ENCODE data around the gene LACTB.

LACTB gene

GRCh38 chr15:63112871-63113270 is 8.8 kb upstream of the LACTB start:
- H3K9me3 Mint-ChIP-seq, result no peaks in the 10 kb centered on the region
- no peak for ATAC-seq (replicated peaks; ENCODE audit: extremely low read depth, poor library complexity, severe bottlenecking)
- peaks cover 13% of the 10 kb centered on the region for H3K27me3 Mint-ChIP-seq
- no peak overlapping the region for H3K4me3 Mint-ChIP-seq
- H3K36me3 Mint-ChIP-seq (ENCODE audit: insufficient read depth), result no peaks in the 10 kb centered on the region
- H3K27ac Mint-ChIP-seq (ENCODE audit: low read depth), result no peak overlapping the region
- H3K4me1 Mint-ChIP-seq, result no peaks in the 10 kb centered on the region
- DNase-seq (ENCODE audit: low spot score in 2 of 2), result no peak

GRCh38 chr15:63114465-63114864 is 7.2 kb upstream of the LACTB start:
- DNase-seq (ENCODE audit: low spot score in 2 of 2) (no peak), ATAC-seq (replicated peaks; ENCODE audit: extremely low read depth, poor library complexity, severe bottlenecking) (no peak)
- Mint-ChIP-seq H3K4me3 (no peak overlapping the region), H3K27ac (ENCODE audit: low read depth) (no peak overlapping the region), H3K4me1 (no peaks in the 10 kb centered on the region), H3K9me3 (no peaks in the 10 kb centered on the region), H3K27me3 (peaks cover under 1% of the 10 kb centered on the region), H3K36me3 (ENCODE audit: insufficient read depth) (no peaks in the 10 kb centered on the region)

GRCh38 chr15:63118854-63119253 is 2.8 kb upstream of the LACTB start:
- ATAC-seq (replicated peaks; ENCODE audit: extremely low read depth, poor library complexity, severe bottlenecking) (no peak), DNase-seq (ENCODE audit: low spot score in 2 of 2) (no peak)
- Mint-ChIP-seq H3K4me1 (peaks cover 22% of the 10 kb centered on the region), H3K4me3 (no peak overlapping the region), H3K27ac (ENCODE audit: low read depth) (no peak overlapping the region), H3K9me3 (peaks cover 10% of the 10 kb centered on the region), H3K27me3 (no peaks in the 10 kb centered on the region), H3K36me3 (ENCODE audit: insufficient read depth) (no peaks in the 10 kb centered on the region)

DNA sequence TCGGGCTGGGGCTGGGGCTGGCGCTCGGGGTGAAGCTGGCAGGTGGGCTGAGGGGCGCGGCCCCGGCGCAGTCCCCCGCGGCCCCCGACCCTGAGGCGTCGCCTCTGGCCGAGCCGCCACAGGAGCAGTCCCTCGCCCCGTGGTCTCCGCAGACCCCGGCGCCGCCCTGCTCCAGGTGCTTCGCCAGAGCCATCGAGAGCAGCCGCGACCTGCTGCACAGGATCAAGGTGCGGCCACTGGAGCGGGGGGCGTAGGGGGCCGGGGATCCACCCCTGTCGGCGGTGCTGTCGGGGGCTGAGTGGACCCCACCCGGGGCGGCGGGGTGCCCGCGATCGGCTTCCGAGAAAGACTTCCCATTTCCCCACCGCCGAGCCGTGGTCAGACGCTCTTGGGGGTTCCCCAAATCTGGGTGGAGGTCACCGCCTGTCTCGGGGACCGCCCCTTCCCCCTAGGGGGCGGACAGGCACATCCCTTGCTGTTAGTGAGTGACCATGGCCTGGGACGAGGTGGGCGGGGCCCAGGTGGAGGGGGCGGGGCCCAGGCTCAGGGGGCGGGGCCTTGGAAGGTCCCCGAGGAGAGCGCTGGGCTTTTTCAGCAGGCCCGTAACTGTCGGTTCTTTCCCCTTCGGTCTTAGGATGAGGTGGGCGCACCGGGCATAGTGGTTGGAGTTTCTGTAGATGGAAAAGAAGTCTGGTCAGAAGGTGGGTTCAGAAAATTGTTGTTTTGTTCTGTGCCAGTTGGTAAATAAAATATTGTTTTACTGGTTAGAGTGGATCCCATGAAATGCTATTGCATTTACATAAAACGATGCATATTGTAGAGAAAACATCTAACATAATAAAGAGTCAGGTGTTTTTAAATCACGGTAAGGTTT is 578 bp downstream of the LACTB start:
- Mint-ChIP-seq H3K27me3 (no peaks in the 10 kb centered on the region), H3K4me1 (peaks cover 22% of the 10 kb centered on the region), H3K36me3 (ENCODE audit: insufficient read depth) (peaks cover 11% of the 10 kb centered on the region), H3K27ac (ENCODE audit: low read depth) (no peak overlapping the region), H3K4me3 (peak overlapping the region; percentile 80), H3K9me3 (peaks cover 10% of the 10 kb centered on the region)
- DNase-seq (ENCODE audit: low spot score in 2 of 2) (peak; percentile 58 to 66), ATAC-seq (replicated peaks; ENCODE audit: extremely low read depth, poor library complexity, severe bottlenecking) (peak; percentile 84)

DNA sequence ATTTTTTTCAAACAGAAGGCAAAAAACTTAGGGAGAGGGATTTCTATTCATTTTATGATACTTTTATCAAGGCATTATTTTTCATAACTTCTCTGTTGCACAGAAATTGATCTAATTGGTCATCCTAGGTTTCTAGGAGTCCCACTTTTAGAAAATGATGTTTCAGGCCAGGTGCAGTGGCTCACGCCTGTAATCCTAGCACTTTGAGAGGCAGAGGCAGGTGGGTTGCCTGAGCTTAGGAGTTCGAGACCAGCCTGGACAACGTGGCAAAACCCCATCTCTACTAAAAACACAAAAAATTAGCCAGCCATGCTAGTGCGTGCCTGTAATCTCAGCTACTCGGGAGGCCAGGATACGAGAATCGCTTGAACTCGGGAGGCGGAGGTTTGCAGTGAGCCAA is 2.8 kb downstream of the LACTB start:
- no peak overlapping the region for H3K4me3 Mint-ChIP-seq
- H3K27me3 Mint-ChIP-seq, result no peaks in the 10 kb centered on the region
- peaks cover 16% of the 10 kb centered on the region for H3K36me3 Mint-ChIP-seq (ENCODE audit: insufficient read depth)
- no peak for ATAC-seq (replicated peaks; ENCODE audit: extremely low read depth, poor library complexity, severe bottlenecking)
- H3K9me3 Mint-ChIP-seq, result peaks cover 10% of the 10 kb centered on the region
- peaks cover 22% of the 10 kb centered on the region for H3K4me1 Mint-ChIP-seq
- no peak for DNase-seq (ENCODE audit: low spot score in 2 of 2)
- H3K27ac Mint-ChIP-seq (ENCODE audit: low read depth), result no peak overlapping the region

GRCh38 chr15:63126726-63127125 is 5.1 kb downstream of the LACTB start:
- ATAC-seq (replicated peaks; ENCODE audit: extremely low read depth, poor library complexity, severe bottlenecking), result no peak
- DNase-seq (ENCODE audit: low spot score in 2 of 2), result no peak
- H3K4me3 Mint-ChIP-seq, result no peak overlapping the region
- no peaks in the 10 kb centered on the region for H3K9me3 Mint-ChIP-seq
- H3K27me3 Mint-ChIP-seq, result no peaks in the 10 kb centered on the region
- H3K27ac Mint-ChIP-seq (ENCODE audit: low read depth), result no peak overlapping the region
- peaks cover 13% of the 10 kb centered on the region for H3K4me1 Mint-ChIP-seq
- H3K36me3 Mint-ChIP-seq (ENCODE audit: insufficient read depth), result peaks cover 16% of the 10 kb centered on the region

DNA sequence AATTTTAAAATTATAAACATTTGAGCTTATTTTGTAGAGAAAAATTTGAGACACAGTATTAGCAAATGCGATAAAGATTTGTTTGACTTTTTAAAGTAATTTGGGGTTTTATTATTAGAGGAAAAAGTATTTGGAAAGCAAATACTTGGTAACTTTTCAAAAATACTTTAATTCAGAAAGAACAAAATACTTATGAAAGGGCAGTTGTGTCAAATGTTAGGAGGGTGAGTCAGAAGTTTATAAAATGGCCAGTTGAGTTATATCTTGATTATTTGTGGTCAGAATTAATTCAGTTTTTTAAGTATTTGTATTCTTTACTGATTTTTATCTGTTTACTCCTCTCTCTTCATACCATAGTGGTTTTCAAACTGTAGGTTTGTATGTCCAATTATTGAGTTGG is 12.1 kb downstream of the LACTB start:
- no peaks in the 10 kb centered on the region for H3K4me1 Mint-ChIP-seq
- no peak overlapping the region for H3K4me3 Mint-ChIP-seq
- DNase-seq (ENCODE audit: low spot score in 2 of 2), result no peak
- H3K36me3 Mint-ChIP-seq (ENCODE audit: insufficient read depth), result no peaks in the 10 kb centered on the region
- H3K9me3 Mint-ChIP-seq, result no peaks in the 10 kb centered on the region
- H3K27me3 Mint-ChIP-seq, result no peaks in the 10 kb centered on the region
- ATAC-seq (replicated peaks; ENCODE audit: extremely low read depth, poor library complexity, severe bottlenecking), result no peak
- H3K27ac Mint-ChIP-seq (ENCODE audit: low read depth), result no peak overlapping the region

DNA sequence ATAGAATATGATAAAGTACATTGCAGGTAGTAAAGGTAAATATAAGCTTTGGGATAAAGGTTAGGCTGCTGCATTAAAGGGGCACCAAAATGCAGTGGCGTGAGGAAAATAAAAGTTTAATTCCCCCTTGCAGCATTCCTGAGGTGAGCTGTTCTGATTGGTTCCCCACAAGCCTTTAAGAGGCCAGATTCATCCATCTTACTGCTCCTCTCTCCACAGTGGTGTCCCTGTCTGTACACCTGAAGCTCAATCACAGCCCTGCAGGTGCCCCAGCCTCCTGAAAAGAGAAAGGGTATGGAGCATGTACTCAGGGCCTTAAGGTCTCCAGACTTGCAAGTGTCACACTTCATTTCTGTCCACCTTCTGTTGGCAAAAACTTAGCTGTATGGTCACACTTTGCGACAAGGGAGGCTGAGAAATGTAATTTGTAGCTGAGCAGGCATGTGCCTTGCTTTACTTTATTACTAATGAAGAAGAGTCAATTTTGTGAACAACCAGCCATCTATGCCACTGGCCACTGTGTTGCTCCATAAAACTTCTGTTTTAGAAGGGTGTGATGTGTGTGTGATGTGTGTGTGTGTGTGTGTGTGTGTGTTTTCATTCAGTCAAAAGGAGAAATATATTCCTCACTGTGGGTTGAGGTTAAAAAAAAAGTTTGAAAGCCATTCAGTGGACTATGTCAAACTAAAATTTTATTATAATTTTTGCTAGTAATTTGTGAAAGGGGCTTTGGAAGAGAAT is 12.8 kb downstream of the LACTB start:
- Mint-ChIP-seq H3K27me3 (no peaks in the 10 kb centered on the region), H3K36me3 (ENCODE audit: insufficient read depth) (peaks cover 1% of the 10 kb centered on the region), H3K27ac (ENCODE audit: low read depth) (no peak overlapping the region), H3K9me3 (no peaks in the 10 kb centered on the region), H3K4me3 (no peak overlapping the region), H3K4me1 (no peaks in the 10 kb centered on the region)
- DNase-seq (ENCODE audit: low spot score in 2 of 2) (no peak), ATAC-seq (replicated peaks; ENCODE audit: extremely low read depth, poor library complexity, severe bottlenecking) (no peak)

- Mint-ChIP-seq H3K9me3 (no peaks in the 10 kb centered on the region), H3K27ac (ENCODE audit: low read depth) (no peak overlapping the region), H3K4me1 (no peaks in the 10 kb centered on the region), H3K27me3 (no peaks in the 10 kb centered on the region), H3K36me3 (ENCODE audit: insufficient read depth) (peaks cover 1% of the 10 kb centered on the region), H3K4me3 (no peak overlapping the region)
- DNase-seq (ENCODE audit: low spot score in 2 of 2) (no peak), ATAC-seq (replicated peaks; ENCODE audit: extremely low read depth, poor library complexity, severe bottlenecking) (no peak)
These were observed 13.6 kb downstream of the LACTB start for GRCh38 chr15:63135281-63135680.

DNA sequence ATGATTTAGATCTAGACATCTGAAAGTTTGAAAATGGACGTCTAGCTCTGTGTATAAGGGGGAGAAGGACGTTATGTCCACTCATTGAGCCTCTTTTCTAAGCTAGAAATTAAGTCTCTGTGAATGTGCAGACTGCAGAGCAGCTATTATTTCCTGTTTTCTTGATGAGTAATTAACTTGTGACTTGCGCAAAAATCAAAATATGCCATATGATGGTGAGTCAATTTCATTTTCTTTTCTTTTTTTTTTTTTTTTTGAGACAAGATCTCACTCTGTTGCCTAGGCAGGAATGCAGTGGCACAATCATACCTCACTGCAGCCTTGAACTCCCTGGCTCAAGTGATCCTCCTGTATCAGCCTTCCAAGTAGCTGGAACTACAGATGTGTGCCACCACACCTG is 14.1 kb downstream of the LACTB start:
- no peak overlapping the region for H3K4me3 Mint-ChIP-seq
- peaks cover 1% of the 10 kb centered on the region for H3K36me3 Mint-ChIP-seq (ENCODE audit: insufficient read depth)
- H3K27ac Mint-ChIP-seq (ENCODE audit: low read depth), result no peak overlapping the region
- DNase-seq (ENCODE audit: low spot score in 2 of 2) (no peak), ATAC-seq (replicated peaks; ENCODE audit: extremely low read depth, poor library complexity, severe bottlenecking) (no peak)
- H3K9me3 Mint-ChIP-seq, result no peaks in the 10 kb centered on the region
- H3K4me1 Mint-ChIP-seq, result no peaks in the 10 kb centered on the region
- no peaks in the 10 kb centered on the region for H3K27me3 Mint-ChIP-seq

DNA sequence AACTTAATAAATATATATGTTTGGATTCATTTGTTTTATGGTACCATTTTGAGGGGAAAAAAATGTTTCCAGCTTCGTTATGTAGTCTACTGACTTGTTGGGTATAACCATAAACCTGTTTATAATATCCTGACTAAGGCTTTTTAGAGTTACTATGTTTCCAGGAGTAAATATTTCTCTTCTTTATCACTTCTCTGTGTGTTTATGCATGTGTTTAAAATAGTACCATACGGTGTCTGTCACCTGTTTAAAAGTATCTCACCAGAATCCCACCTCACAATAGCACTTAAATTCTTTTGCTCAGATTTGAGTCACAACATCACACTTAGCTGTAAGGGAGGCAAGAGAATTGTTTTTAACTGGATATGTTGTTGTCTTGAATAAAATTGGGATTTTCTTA is 15.1 kb downstream of the LACTB start:
- no peaks in the 10 kb centered on the region for H3K27me3 Mint-ChIP-seq
- no peaks in the 10 kb centered on the region for H3K4me1 Mint-ChIP-seq
- no peak for ATAC-seq (replicated peaks; ENCODE audit: extremely low read depth, poor library complexity, severe bottlenecking)
- no peak overlapping the region for H3K27ac Mint-ChIP-seq (ENCODE audit: low read depth)
- H3K9me3 Mint-ChIP-seq, result no peaks in the 10 kb centered on the region
- DNase-seq (ENCODE audit: low spot score in 2 of 2), result no peak
- no peak overlapping the region for H3K4me3 Mint-ChIP-seq
- H3K36me3 Mint-ChIP-seq (ENCODE audit: insufficient read depth), result peaks cover 1% of the 10 kb centered on the region

DNA sequence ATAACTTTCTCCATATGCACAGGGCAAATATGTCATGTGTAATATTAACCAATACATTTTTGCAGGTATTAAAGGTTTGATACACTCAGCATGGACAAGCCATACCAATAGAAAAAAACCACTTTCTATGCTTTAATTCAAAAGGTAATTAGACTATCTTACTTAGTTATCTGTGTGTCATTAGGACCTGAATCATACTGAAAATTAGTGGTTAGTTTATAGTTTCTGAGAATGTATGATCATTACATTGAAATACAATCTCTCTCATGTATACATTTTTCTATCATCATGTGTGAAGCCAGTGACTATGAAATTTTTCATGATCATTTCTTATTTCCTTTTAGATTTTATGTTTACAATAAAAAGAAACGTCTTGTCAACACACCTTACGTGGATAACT is 19.3 kb downstream of the LACTB start:
- Mint-ChIP-seq H3K4me3 (no peak overlapping the region), H3K9me3 (no peaks in the 10 kb centered on the region), H3K27me3 (no peaks in the 10 kb centered on the region), H3K4me1 (no peaks in the 10 kb centered on the region), H3K27ac (ENCODE audit: low read depth) (no peak overlapping the region), H3K36me3 (ENCODE audit: insufficient read depth) (peaks cover 7% of the 10 kb centered on the region)
- DNase-seq (ENCODE audit: low spot score in 2 of 2), result no peak
- ATAC-seq (replicated peaks; ENCODE audit: extremely low read depth, poor library complexity, severe bottlenecking), result no peak

- DNase-seq (ENCODE audit: low spot score in 2 of 2) (no peak), ATAC-seq (replicated peaks; ENCODE audit: extremely low read depth, poor library complexity, severe bottlenecking) (no peak)
- peaks cover 8% of the 10 kb centered on the region for H3K36me3 Mint-ChIP-seq (ENCODE audit: insufficient read depth)
- no peaks in the 10 kb centered on the region for H3K27me3 Mint-ChIP-seq
- H3K4me1 Mint-ChIP-seq, result no peaks in the 10 kb centered on the region
- H3K9me3 Mint-ChIP-seq, result no peaks in the 10 kb centered on the region
- no peak overlapping the region for H3K4me3 Mint-ChIP-seq
- H3K27ac Mint-ChIP-seq (ENCODE audit: low read depth), result no peak overlapping the region
These were observed 23.8 kb downstream of the LACTB start for GRCh38 chr15:63145426-63145825.
